ENCODE measurements around the gene SLC43A2.

GRCh38 chr17:1649844-1650501 is 21.3 kb upstream of the SLC43A2 start, which contains the start of gene RILP:
- TF ChIP-seq CTCF (IDR thresholded peaks at IDR 0.05), result peak in 1 of 7 experiments; percentile 9
- TF ChIP-seq POLR2A (IDR thresholded peaks at IDR 0.05), result peak in 1 of 4 donors; percentile 11

Data from stomach (tissue), 4 donors.